ENCODE results near the gene SFXN4. TPM values are rescaled to one million over a fixed set of nuclear protein-coding genes. Genes with fewer than 3 reads are reported as not detected.
A peak's percentile ranks its signal among the peaks of the same experiment; 100 is the strongest.
"Not testable (repeated sequence)": the region's sequence is repeated elsewhere in the genome, so short reads cannot be mapped to it uniquely, and the experiment has no call there.

SFXN4 gene
- total RNA-seq, 1 experiment from 2014 or later: 58.9 TPM

GRCh38 chr10:119197921-119198320, 32.4 kb upstream of the SFXN4 start:
- DNase-seq (ENCODE audit: low read depth, low spot score): peak; percentile 60

DNA sequence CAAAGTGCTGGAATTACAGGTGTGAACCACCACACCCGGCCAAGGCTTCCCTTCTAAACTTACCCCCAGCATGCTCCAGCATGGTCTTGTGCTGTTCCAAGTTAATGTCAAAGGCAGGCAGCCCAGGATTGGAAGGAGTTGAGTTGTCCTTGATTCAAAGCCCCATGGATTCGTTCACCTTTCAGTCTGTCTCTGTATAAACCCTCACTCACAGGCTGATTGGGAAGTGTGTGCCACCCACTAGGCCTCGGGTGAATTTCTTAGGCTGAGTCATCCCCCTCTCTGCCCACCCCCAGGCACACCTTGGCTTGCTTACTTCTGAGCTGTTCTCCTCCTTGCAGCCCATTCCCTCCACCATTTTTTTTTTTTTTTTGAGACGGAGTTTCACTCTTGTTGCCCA, 26.4 kb upstream of the SFXN4 start:
- in situ Hi-C loops (cut with HindIII; ENCODE audit: low pct_unique_long_range_greater_than_20kb, low sequenced_read_pairs): no loop called here
- no peak for DNase-seq (ENCODE audit: low read depth, low spot score)

More at GRCh38 chr10:119197921-119198320, 32.4 kb upstream of the SFXN4 start:
- in situ Hi-C loops (cut with HindIII; ENCODE audit: low pct_unique_long_range_greater_than_20kb, low sequenced_read_pairs): no loop called here

GRCh38 chr10:119190954-119191785, 25.7 kb upstream of the SFXN4 start:
- no peak for DNase-seq (ENCODE audit: low read depth, low spot score)

DNA sequence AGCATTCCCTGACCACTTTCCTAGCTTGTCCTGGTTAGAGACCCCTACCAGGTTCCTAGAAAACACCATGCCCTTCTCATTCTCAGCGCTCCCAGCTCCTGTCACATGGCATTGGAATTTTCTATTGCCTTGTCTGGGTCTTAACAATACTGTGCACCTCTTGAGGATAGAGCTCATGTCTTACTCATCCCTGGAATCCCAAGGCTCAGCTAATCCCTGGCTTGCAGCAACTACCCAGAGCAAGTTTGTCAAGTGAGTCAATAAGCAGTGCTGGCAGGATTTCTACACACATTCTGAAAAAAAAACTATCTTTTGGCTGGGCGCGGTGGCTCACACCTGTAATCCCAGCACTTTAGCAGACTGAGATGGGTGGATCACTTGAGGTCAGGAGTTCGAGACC, 24.8 kb upstream of the SFXN4 start:
- no peak for DNase-seq (ENCODE audit: low read depth, low spot score)

More at GRCh38 chr10:119190954-119191785, 25.7 kb upstream of the SFXN4 start:
- in situ Hi-C loops (cut with HindIII; ENCODE audit: low pct_unique_long_range_greater_than_20kb, low sequenced_read_pairs): no loop called here

DNA sequence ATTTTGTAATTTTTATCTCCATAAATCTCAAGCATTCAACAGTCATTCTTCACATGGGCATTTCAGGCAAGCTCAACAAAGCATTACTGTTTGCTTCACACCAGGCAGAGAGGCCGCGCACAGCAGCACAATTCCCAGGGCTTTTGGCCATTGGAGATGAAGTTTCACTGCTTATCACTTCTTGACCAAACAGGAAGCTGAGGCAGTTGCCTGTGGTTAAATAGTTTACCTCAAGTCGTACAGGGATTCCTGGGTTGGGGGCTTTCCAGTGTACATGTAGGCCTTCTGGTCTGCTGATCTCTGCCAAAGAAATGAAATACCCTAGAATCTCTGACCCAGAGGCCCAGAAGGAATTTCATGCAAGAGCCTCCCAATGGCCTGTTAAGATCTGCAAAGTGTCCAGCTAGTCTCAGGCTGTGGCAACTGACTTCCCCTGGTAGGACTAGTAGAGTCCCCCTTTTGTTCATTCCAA, 24.3 kb upstream of the SFXN4 start:
- DNase-seq (ENCODE audit: low read depth, low spot score): peak; percentile 88
- in situ Hi-C loops (cut with HindIII; ENCODE audit: low pct_unique_long_range_greater_than_20kb, low sequenced_read_pairs): no loop called here

More for the DNA sequence above, 24.8 kb upstream of the SFXN4 start:
- in situ Hi-C loops (cut with HindIII; ENCODE audit: low pct_unique_long_range_greater_than_20kb, low sequenced_read_pairs): no loop called here

GRCh38 chr10:119183664-119184412, 18.3 kb upstream of the SFXN4 start:
- in situ Hi-C loops (cut with HindIII; ENCODE audit: low pct_unique_long_range_greater_than_20kb, low sequenced_read_pairs): no loop called here
- no peak for DNase-seq (ENCODE audit: low read depth, low spot score)

- DNase-seq (ENCODE audit: low read depth, low spot score); in situ Hi-C loops (cut with HindIII; ENCODE audit: low pct_unique_long_range_greater_than_20kb, low sequenced_read_pairs): not testable (repeated sequence)
These were observed 15.4 kb upstream of the SFXN4 start for GRCh38 chr10:119180850-119181400.

- in situ Hi-C loops (cut with HindIII; ENCODE audit: low pct_unique_long_range_greater_than_20kb, low sequenced_read_pairs): no loop called here
These were observed 13.0 kb upstream of the SFXN4 start, which contains the start of gene PRDX3 for GRCh38 chr10:119178372-119179119. Gene PRDX3, minus strand, starts transcription at chr10:119178812. Its CDS starts 22 bp downstream, at chr10:119178790.

DNA sequence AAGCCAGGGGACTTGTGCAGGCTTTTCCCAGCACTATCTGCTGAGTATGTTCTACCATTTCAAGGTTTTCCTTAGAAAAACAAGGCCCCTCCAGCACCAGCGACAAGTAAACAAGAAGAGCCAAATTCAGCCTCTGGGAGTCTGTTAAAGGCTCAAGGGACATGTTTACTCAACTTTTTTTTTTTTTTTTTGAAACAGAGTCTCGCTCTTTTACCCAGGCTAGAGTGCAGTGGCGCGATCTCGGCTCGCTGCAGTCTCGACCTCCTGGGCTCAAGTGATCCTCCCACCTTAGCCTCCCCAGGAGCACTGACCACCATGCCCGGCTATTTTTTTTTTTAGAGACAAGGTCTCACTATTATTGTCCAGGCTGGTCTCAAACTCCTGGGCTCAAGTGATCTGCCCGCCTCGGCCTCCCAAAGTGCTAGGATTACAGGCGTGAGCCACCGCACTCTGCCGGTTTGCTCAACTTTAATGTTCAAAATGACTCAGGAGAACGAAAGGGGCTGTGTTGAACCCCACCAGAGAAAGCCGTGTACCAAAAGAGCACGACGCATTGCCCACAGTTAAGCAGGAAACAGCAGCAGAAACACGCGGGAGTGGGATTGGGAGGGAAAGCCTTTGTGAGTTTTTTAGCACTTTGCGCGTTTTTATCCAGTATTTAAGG, 12.3 kb upstream of the SFXN4 start:
- no peak for DNase-seq (ENCODE audit: low read depth, low spot score)
- in situ Hi-C loops (cut with HindIII; ENCODE audit: low pct_unique_long_range_greater_than_20kb, low sequenced_read_pairs): no loop called here

More at GRCh38 chr10:119178372-119179119, 13.0 kb upstream of the SFXN4 start, which contains the start of gene PRDX3:
- peak; percentile 88 for DNase-seq (ENCODE audit: low read depth, low spot score)

DNA sequence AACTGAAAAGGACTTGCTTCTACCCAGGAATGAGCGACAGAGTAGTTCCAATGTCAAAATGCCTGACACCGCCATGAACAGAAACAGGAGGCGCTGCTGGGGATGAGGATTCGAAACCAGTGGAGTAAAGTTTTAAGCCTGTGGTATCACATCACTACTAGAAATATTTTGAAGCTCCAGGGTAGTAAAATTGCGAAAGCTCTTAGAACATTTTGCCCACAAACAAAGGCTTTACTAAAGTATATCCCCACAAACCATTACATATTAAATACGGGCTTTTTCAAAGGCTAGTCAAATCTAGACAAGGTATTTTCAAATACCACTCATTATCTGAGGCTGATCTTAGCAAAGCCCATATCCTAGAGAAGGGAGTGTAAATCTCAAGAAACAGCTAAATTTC, 10.7 kb upstream of the SFXN4 start:
- DNase-seq (ENCODE audit: low read depth, low spot score): no peak
- in situ Hi-C loops (cut with HindIII; ENCODE audit: low pct_unique_long_range_greater_than_20kb, low sequenced_read_pairs): no loop called here

DNA sequence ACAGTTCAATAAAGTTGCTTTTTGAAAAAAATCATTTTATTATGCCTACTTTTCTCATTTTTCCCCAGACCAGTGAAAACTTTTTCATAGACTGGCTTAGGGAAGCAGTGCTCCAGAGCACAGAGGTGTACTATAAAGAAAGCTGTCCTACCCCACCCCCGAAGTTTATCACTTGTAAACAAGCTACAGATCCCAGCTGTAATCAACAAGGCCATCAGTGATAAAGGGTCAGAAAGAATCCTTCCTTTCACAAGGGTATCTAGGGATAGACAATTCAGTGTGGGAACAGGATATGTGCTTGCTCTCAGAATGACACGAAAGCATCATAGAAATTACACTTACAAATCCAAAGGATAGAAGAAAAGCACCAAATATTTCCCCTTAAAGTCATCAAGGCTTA, 8.6 kb upstream of the SFXN4 start:
- in situ Hi-C loops (cut with HindIII; ENCODE audit: low pct_unique_long_range_greater_than_20kb, low sequenced_read_pairs): no loop called here
- DNase-seq (ENCODE audit: low read depth, low spot score): no peak

DNA sequence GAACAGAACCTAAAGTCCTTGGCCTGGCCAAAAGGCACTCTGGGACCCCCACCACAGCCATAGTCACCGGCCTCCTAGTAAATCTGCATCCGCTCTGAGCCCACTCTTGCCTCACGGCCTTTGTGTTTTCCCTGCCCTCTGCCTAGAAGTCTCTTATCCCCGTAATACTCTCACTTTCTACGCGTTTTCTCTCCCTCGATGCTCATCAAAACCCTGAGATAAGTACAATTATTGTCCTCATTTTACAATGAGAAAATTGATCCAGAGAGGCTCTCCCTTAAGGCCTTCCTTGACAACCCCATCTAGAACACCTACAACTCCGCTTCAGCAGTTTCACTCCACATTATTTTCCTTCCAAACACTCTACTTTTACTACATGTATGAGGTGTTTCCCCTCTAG, 1.5 kb upstream of the SFXN4 start:
- DNase-seq (ENCODE audit: low read depth, low spot score): no peak
- in situ Hi-C loops (cut with HindIII; ENCODE audit: low pct_unique_long_range_greater_than_20kb, low sequenced_read_pairs): no loop called here

DNA sequence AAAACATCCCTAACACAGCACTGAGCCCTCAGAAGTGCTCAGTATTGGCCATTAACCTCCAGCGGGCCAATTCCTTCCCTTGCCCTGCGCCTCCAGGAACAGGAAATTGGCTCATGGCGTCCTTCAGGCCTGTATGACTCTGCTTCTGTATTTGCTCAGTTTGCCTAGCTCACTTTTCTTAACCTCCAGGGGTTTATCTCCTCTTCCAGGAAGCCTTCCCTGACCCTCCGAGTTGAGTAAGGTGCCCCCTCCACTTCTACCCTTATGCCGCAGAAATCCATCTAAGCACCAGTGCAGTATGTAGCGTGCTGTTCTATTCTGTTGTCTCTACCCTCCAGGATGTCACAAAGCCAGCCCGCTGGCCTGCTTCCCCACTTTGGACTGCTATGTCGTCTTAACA, 1.1 kb upstream of the SFXN4 start:
- in situ Hi-C loops (cut with HindIII; ENCODE audit: low pct_unique_long_range_greater_than_20kb, low sequenced_read_pairs): no loop called here
- DNase-seq (ENCODE audit: low read depth, low spot score): no peak

DNA sequence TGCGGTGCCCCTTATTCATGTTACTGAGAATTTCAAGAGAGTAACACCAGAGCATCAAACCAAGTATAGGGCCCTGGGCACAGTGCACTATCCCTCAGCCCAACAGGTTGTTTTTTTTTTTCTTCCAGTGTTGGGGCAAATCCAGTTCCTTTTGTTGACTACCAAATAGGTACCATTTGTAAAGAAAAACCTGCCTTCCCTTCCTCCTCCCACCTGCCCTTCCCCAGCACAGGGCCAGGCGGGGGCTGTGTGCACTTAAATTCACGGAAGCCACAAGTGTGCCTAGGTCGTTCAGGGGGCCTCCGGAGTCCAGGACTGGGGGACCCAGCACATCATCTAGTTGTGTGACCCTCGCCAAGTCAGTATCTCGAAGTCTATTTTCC, 595 bp upstream of the SFXN4 start:
- in situ Hi-C loops (cut with HindIII; ENCODE audit: low pct_unique_long_range_greater_than_20kb, low sequenced_read_pairs): no loop called here
- no peak for DNase-seq (ENCODE audit: low read depth, low spot score)

GRCh38 chr10:119162452-119163092, 2.9 kb downstream of the SFXN4 start:
- in situ Hi-C loops (cut with HindIII; ENCODE audit: low pct_unique_long_range_greater_than_20kb, low sequenced_read_pairs): no loop called here
- DNase-seq (ENCODE audit: low read depth, low spot score): no peak

DNA sequence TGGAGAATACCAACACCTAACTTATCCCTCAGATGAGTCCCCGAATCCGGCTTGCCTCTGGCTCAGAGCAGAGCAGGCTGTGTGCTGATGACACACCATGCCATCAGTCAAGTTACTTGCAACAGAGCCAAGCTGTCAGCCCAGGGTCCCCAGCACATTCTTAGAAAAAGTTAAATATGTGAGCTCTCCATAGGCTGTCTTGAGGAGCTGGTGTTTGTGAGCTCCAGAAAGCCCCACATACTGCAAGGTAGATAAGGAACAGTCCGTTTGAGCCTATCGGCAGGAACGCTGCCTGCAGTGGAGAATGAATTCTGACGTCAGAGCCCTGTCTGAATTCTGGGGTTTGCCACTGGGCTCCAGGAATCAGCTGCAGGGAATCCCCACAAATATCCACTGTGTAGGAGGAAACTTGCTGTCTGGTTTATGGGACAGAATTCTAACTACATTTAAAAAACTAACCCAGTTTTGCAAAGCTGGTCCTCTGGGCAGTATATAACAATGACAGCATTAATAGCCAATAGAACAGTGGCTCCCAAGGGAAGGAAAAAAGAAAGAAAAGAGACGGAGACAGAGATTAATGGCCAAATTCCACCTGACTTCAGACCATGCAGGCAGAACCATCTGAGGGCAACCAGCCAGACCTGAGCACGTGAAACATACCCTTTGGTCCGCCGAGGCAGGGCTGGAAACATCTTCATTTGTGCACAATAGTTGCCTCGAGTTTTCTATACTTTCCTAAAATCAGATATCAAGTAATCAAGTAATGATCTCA, 3.6 kb downstream of the SFXN4 start:
- in situ Hi-C loops (cut with HindIII; ENCODE audit: low pct_unique_long_range_greater_than_20kb, low sequenced_read_pairs): no loop called here
- no peak for DNase-seq (ENCODE audit: low read depth, low spot score)
